AG08395 (cell line): ENCODE results near the gene LSAMP.
"Not testable (repeated sequence)": the region's sequence is repeated elsewhere in the genome, so short reads cannot be mapped to it uniquely, and the experiment has no call there.

Source experiments
- DNase-seq: peaks from one replicate; pipeline ENCODE4 v3.0.0; 2012; ENCODE audit warnings: mixed read lengths, low spot score

The LSAMP gene

DNA sequence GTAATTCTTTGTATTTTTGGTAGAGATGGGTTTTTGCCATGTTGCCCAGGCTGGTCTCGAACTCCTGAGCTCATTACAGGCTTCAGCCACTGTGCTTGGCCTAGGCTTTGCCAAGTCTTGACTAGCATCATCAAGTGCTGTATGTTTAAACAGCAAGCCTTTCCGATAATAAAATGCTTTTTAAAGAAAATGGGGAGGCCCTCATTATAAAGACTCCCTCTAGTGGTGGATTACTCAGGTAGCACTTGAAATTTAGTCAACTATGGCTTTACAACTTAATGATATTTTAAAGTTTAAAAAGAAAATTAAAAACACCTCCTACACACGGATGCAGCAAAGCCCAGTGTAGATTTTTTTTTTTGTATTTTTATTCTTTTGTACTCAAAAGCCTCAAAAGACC lies 608.3 kb downstream of the LSAMP start:
- peak; percentile 32 for DNase-seq

DNA sequence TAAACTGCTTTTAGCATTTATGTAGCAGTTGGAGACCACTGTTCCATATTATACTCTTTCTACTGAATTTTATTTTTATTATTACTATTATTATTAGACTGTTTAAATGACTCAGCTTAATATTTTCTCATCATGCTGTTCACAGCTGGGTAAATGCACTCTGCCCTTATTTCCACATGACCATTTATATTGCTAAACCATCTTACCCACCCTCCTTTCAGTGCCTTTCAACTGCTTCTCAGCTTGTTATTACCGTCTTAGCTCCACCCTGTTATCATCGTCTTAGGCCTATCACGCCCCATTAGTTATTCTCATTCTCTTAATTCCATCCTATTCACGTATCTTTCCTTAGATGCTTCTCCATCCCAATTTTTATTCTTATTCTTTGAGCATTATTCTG lies 609.3 kb downstream of the LSAMP start:
- no peak for DNase-seq

DNA sequence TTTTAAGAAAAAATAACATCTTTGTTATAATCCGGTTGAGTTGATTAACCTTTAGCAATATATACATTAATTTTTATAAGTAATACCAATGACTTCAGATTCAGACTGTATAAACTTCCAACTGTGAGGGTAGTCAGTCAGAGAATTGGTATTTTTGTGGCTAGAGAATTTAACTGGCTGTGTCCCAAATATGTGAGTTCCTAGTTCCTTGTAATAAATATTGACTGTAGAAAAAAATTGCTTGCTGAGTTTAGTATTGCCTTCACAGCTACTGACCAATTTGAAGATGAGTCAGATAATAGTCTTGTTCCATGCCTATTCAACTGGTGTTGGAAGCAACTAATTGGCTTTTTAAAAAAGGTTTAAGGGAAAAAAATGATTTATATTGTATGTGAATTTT lies 611.2 kb downstream of the LSAMP start:
- peak; percentile 81 for DNase-seq

DNA sequence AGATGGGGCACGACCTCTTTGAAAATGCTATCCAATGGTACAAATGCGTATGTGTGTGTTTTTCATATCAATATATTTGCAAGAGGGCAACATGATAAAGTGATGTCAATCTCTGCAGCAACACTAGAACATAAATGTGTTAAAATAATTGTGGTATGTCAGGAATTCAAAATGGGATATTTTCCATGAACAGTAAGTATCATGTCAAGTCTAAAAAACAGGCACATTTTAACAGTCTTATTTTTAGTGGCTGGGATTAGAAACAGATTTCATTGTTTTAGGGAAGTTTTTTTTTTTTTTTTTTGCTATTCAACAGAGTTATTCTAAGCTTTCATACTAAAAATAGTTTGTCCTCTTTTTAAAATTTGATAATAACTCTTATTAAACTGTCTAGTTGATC lies 612.2 kb downstream of the LSAMP start:
- peak; percentile 47 for DNase-seq

DNA sequence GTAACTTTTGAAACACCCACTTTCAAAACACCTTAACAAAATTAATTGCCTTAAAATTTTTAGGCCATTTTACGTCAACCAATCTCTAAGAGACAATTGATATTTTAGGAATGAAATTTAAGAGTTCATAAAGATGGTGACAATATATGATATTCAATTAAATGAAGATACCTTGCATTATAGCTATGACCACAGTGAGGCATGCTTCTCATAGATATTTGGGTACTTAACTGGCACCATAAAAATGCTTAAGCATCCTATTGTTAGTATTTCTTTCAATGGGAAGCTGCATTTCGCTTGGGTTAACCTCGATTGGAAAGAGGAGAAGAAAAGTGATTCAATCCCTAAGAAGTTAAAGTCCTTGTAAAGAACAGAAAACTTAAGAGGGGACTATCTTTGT lies 613.0 kb downstream of the LSAMP start:
- no peak for DNase-seq

DNA sequence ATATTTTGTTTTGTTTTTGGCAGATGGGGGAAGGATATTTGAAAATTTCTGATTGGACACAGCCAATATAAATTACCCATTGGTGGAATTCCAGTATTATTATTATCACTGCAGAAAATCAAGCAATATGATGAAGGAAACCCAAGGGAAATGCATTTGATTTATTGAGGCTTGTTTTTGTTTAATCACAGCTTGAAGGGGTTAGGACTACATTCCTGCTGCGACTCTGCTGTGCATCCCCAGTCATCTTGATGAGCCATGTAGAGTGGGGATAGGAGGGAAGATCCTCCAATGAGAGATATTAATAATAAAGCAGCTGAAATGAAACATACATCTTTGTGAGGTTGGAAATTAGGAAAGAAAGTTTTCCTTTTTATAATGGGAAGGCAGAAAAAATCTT lies 613.4 kb downstream of the LSAMP start:
- no peak for DNase-seq

DNA sequence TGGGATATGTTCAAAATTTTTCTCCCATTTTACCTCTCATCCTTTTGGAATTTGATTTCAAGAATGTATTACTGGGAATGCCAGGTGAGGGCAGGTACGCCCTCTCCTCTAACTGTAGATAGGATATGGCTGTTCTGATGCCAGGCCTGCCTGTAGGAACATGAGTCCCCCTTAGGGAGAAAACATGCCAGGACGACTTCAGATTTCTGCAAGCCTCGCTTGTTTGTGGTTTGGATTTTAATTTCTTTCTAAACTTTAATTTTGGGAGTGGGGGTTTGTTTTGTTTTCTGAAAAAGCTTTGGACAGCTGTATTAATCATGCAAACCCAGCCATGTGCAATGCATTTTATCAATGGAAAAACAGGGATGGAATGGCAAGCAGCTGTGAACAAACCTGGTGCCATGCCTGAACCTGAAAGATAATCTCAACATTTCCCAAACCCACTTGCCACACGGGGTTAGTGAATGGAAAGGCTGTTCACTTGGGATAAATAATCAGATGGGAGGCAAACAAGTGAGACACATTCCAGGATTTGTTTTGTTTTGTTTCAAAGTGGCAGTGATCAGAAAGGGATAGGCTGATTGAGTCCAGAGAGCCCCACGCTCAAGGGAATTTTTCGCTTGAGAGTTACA lies 614.4 kb downstream of the LSAMP start:
- no peak for DNase-seq

DNA sequence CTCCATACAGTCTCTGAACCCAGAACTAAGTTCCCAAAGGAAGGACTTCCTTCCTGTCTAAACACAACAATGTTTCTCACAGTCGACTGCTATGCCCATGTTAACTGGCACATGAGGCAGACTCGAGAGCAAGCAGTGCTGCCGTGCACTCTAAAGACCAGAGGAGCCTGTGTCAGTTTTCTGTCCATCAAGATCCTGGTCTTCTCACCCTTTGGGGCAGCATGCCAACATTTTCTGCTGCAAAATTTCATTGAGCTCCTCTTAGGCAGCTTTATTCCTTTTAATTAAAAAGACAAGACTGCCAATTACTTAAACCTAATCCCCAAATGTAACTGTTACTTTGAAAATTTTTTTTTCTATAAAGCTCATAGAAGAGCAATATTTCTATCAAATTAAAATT lies 616.9 kb downstream of the LSAMP start:
- no peak for DNase-seq

DNA sequence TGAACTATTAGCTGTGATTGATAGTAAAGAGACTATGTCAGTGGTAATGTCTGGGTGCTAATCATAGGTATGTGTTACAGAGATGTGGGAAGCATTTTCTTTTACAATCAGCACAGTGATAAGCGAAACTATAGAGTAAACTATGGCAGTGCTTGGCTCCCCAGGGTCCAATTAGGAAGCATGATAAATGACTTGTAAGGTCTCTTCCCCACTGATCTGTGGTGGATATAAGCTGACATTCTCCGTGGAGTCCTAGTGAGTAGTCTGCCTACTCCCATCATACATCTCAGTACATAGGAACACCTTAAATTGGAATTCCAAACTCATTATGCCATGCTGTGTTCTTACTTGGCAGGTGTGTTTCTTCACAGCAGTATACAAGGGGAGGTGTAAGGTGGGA lies 617.8 kb downstream of the LSAMP start:
- DNase-seq: no peak

DNA sequence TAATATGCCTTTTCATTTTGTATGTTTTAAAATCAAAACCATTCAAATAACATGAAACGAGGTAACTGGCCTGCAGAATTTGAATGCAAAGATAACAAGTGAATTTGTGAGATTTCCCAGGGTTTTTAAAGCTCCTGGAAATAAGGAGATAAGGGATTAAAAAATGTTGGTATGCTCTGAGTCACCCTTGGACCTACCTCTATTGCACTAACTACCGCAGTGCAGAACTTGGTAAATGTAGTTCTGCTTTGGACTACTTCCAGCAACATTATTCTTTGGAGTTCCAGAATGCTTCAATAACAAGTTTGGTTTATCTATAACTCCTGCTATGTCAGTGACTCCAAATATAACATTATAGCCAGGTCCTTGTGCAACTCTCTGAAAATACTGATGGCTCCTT lies 620.2 kb downstream of the LSAMP start:
- no peak for DNase-seq

DNA sequence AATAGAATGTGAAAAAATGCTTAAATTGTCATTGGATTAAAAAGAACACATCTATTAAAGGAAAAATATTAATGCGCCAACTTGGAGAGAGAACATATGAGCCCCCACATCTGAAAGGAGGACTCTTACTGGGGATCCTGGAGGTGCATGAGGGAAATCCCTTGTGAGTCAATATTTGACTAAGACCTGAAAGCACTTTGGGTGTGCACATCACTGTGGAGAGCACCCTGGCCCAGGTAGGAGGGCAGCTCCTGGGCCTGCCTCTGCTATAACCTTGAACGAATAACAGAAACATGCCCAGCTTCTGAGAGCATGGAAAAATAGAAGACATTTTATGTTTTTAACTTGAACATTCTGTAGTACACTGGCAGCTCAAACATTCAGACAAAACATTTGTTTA lies 622.2 kb downstream of the LSAMP start:
- no peak for DNase-seq

DNA sequence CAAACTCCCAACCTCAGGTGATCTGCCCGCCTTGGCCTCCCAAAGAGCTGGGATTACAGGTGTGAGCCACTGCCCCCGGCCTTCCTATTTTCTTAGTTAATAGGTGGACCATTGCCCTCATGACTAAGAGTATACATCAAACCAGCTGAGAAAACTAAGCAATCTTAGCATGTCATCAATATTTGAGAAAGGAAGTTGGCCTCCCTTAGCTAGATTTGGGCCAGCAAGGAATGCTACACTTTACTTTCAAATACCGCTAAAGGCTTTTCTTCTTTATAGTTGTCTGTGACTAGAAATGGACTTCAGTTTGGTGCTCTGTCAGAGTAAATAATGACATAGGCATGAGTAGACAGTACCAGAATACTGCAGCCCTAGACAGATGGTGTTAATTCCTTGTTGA lies 622.7 kb downstream of the LSAMP start:
- no peak for DNase-seq

DNA sequence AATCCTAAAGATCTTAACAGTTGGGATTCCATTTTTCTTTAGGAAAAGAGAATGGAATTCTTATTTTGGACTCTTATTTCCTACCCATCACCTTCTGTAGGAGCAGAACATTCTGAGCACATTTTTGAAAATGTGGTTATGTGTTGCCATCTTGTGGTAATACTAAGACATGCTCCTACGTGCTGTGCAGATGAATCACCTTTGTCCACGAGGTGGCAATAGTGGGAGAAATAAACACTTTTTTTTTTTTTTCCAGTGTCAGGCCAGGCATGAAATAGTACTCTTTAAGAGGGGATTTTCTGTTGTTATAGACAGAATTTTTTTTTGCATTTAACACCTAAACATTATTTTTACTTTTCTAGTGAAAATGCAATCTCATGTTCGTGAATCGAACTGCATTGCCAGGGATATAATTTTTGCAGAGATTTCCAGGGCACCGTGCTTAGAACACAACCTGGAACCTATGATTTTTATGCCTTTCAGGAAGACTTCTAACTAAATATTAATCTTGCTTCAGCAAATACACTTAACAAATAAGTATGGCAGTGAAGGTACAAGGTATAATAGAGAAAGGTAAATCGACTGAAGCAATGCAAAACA lies 625.4 kb downstream of the LSAMP start:
- peak; percentile 82 for DNase-seq

DNA sequence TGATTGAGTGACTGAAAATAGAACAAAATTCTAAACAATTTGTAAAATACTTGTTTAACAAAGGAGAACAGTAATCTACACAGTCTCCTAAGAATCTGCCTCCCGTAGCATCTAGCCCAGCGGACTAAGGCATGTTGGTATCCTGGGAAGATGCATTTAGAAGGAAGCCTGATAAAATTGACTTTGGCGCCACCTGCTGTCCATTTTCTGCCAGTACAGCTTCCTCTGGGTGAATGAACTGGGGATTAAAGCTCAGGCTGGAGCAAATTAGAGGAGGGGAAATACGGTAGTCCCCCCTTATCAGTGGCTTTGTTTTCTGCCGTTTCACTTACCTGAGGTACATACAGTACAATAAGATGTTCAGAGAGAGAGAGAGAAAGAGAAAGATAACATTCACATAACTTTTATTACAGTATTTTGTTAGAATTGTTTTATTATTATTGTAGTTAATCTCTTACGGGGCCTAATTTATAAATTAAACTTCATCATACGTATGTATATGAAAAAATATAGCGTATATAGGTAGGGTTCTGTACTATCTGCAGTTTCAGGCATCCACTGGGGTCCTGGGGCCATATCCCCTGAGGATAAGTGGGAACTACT lies 630.4 kb downstream of the LSAMP start:
- peak; percentile 76 for DNase-seq

DNA sequence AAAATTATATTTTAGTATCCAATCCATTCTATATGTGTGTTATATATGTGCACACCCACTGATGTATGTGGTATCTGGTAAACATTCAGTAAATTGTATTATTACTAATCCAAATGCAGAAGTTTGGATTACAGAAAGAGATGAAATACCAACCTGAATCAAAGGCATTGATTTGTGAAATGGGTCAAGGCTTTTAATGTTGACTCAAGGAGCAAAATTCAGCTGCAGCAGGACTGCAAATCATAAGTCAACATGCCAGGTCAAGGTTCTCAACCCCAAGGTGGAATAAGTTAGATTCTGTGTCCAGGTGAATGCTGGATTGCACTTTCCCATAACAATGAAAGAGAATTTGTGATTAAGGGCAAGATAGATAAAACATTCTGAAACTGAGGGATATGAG lies 631.3 kb downstream of the LSAMP start:
- DNase-seq: no peak

DNA sequence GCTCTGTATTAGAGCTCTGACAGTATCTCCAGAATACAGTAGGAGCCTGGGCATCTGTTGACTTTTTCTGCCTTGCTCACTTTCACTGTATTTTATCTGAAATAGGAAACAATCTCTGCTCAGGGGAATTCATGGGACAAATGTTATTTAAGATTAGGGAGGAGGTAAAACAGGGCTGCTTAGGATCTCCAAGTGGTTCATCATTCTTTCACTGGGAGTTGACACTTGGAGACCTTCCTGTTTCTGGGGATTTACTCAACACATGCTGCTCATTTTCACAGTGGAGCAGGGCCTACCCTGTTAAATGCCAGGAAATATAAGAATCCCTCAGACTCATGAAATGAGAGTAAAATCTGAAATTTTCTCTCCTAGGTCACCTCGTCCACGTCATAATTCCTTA lies 636.5 kb downstream of the LSAMP start:
- peak; percentile 9 for DNase-seq

DNA sequence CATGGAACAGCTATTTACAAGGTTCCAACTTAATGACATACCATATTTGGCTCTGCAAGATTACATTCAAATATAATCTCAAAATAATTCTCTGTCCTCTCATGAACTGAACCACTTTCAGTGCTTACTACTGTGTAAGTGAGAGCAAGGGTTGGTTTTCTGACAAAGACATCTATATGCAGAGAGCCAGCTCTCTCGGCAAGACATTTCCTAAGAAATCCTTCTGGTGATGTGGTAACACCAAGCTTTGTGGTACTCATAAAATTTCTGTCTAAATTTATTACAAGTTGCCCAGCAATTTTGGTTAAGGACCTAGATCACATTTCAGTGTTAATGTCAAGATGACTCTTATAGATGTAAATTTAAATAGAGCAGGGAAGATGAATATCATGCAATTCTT lies 637.0 kb downstream of the LSAMP start:
- DNase-seq: peak; percentile 23

DNA sequence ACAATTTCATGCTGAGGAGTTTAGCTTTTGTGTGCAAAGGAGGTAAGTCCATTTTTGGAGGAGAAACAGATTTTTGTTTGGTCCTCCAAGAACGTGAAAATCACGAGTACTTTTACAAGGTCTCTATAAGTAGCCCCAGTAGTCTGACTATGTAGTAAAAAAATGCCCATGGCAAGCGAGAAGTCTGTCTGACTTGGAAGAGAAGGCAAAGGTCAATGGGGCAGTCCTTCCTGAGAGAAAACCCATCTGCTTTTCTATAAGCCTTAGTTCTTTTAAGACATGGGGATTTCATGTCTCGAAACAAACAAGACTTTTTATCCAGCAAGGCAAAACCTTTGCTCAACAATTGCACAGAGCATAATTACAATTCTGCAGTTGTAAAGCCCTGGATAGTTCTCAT lies 638.8 kb downstream of the LSAMP start:
- no peak for DNase-seq

DNA sequence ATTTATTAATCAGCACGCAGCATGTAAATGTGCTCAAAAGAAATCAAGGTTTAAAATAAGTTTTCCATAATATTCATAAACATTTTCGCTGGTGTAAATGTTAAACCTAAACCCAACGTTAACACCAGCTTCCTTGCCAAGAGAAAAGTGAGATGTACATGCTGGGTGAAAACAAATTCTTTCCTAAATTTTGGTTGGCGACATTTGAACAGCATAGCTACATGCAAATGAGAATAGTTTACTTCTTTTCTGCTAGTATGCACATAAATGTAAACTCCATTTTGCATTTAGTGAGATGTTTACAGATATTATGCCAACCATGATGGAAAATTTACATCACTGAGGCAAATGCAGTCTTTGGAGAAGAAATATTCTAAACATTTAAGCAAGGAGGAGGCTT lies 639.8 kb downstream of the LSAMP start:
- DNase-seq: no peak

DNA sequence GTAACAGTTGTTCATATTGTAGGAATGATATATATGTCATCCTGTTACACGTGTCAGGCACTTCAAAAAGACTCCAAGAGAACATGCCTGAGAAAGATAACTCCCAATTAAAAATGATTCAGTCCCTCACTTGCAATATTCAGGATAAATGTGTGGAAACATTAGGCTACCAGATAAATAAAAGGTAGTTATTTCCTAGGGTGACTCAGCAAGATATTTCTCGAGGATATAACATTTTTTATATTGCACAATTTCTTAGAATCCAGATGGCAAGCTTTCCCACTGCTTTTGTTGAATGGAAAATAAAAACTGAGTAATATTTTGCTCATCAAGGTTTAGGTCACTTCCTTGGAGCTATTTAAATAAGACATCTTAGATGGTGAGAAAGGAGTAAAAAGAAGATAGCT lies 640.6 kb downstream of the LSAMP start:
- DNase-seq: peak; percentile 70

DNA sequence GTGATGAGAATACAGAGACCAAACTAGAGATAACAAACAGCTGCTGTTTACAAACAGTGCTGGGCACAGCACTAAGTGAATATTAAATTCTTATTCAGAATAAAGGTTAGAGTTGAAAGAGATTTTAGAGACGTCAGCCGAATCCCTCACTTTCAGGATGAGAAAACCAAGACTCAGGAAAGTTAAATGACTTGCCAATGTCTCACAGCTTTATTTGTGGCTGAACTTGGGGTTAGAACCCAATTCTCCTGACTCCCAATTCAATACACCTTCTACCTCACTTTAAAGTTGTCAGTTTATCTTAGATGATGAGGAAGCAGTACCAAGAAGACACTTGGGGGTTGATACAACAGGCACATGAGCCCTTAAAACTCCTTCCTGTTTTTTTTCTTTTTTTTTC lies 641.1 kb downstream of the LSAMP start:
- DNase-seq: no peak

DNA sequence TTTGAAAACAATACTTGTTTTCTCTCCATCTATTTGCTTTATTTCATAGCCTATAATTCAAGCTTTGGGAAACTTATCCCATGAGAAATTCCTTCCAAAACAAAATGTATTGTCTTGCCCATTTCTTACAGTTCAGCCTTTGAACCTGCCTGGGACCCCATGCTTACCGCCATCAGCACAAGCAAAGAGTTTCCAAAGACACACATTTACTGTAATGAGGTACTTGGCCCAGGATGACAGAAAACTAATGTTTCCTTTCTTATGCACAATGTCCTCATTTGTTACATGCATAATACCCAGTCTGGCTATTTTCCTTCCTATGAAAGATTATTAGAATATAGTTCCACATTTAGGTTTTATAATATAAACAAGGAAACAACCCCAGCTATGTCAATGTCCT lies 641.6 kb downstream of the LSAMP start:
- DNase-seq: no peak

DNA sequence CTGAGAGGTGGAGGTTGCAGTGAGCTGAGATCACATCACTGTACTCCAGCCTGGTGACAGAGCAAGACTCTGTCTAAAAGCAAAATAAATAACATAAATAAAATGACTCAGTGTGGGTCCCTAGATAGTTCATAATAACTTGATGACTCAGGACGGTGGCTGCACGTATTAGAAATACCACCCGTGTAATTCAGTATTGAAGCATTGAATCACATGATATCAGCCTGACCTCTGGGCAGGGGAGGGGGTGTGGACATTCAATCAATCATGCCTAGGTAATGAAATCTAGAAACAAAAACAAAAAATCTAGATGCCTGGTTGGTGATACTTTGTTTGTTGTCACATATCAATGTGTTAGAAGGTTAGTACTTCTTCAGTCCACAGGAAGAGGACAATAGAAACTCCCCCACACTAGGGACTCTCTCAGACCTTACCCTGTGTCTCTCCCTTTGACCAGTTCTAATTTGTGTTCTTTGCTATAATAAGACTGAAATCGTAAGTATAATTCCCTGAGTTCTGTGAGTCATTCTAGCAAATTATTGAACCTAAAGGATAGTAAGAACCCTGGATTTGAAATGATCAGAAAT lies 644.7 kb downstream of the LSAMP start:
- peak; percentile 47 for DNase-seq

DNA sequence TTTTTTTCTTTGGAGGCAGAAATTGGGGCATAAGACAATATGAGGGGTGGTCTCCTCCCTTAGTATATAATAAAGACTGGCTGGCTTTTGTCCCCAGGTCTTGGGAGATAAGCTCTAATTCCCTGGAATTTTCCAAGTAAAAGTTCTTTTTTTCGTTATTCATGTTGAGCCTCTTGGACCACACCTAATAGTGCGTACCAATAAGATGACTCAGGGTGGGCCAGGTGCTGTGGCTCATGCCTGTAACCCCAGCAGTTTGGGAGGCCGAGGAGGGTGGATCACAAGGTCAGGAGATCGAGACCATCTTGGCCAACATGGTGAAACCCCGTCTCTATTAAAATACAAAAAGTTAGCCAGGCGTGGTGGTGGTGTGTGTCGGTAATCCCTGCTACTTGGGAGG lies 645.2 kb downstream of the LSAMP start:
- DNase-seq: not testable (repeated sequence)
